Tibial artery (tissue), 4 donors: ENCODE measurements around the gene SERPINB6.
A peak's percentile ranks its signal among the peaks of the same experiment; 100 is the strongest.

Source experiments
- DNase-seq, 2 donors: peaks; one replicate each; pipeline ENCODE4 v3.0.0-alpha.2; 2019
- H3K27ac ChIP-seq, 2 donors: fragments of 200-600 bp; sonication (generic) in 1 of 2; 1 replicate in 1 of 2; 2 replicates in 1 of 2; pipeline ENCODE4 v1.5.1; 2018 to 2019; ENCODE audit warnings: mild to moderate bottlenecking in 1 of 2
- H3K27me3 ChIP-seq, 2 donors: fragments of 200-600 bp; sonication (generic) in 1 of 2; one replicate each; pipeline versions ENCODE4 v1.5.1 to v1.6.0; 2016 to 2019
- H3K36me3 ChIP-seq, 3 donors: fragments of 200-600 bp; sonication (generic) in 2 of 3; one replicate each; pipeline ENCODE4 v1.5.1; 2016 to 2019; ENCODE audit warnings: mild to moderate bottlenecking in 2 of 3
- H3K4me1 ChIP-seq, 4 donors: fragments of 200-600 bp; sonication (generic) in 2 of 4; 1 replicate in 3 of 4; 2 replicates in 1 of 4; pipeline ENCODE4 v1.5.1; 2016 to 2019
- H3K4me3 ChIP-seq, 2 donors: fragments of 200-600 bp; sonication (generic) in 1 of 2; 1 replicate in 1 of 2; 2 replicates in 1 of 2; pipeline ENCODE4 v1.5.1; 2018 to 2019; ENCODE audit warnings: mild to moderate bottlenecking in 2 of 2
- H3K9me3 ChIP-seq, 3 donors: fragments of 200-600 bp; sonication (generic) in 1 of 3; one replicate each; pipeline ENCODE4 v1.5.1; 2016 to 2019
- intact Hi-C: fragments of 100-400 bp; cut with DNase I; formaldehyde crosslinking; loops from one replicate; pipeline ENCODE4 v1.15.0; 2023; ENCODE audit warnings: low total_unique reads
- TF ChIP-seq, protein P1 (sequence below), 2 experiments: fragments of 200-600 bp in 1 of 2; fragments of 450-650 bp in 1 of 2; IDR thresholded peaks; one replicate each; pipeline ENCODE4 v1.5.1; 2017 to 2019; ENCODE audit warnings: antibody characterized with exemption in 2 of 2, mild to moderate bottlenecking in 1 of 2, moderate library complexity in 1 of 2

SERPINB6 gene

DNA sequence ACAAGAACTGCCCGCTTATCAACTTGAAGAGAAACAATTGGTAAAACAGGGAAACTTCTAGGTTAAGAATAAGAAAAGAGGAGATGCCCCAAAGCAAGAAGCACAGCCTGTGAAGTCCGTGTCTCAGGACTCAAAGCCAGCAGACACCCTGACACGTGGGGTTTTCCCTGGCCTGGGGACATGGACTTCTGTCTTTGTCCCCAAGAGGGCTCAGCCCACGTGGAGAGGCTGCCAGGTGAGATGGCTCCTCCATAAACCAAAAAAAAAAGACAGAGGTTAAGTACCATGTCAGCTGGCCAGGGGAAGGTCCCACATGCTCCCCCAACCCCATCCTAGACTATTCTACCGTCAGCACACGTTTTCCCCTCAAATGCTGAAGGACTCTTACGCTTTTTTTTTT, 9.9 kb downstream of the SERPINB6 start:
- TF ChIP-seq, protein P1, sequence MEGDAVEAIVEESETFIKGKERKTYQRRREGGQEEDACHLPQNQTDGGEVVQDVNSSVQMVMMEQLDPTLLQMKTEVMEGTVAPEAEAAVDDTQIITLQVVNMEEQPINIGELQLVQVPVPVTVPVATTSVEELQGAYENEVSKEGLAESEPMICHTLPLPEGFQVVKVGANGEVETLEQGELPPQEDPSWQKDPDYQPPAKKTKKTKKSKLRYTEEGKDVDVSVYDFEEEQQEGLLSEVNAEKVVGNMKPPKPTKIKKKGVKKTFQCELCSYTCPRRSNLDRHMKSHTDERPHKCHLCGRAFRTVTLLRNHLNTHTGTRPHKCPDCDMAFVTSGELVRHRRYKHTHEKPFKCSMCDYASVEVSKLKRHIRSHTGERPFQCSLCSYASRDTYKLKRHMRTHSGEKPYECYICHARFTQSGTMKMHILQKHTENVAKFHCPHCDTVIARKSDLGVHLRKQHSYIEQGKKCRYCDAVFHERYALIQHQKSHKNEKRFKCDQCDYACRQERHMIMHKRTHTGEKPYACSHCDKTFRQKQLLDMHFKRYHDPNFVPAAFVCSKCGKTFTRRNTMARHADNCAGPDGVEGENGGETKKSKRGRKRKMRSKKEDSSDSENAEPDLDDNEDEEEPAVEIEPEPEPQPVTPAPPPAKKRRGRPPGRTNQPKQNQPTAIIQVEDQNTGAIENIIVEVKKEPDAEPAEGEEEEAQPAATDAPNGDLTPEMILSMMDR (IDR thresholded peaks at IDR 0.05) = no peak
- peaks cover 0 to 20% (median 5%) of the 10 kb centered on the region in 3 donors for H3K36me3 ChIP-seq
- no peaks in the 10 kb centered on the region for H3K9me3 ChIP-seq
- H3K4me1 ChIP-seq = peaks cover 0 to 61% (median 32%) of the 10 kb centered on the region in 4 donors
- no peak for DNase-seq
- H3K4me3 ChIP-seq = no peak overlapping the region
- intact Hi-C loops = no loop called here
- peak overlapping the region; percentile 44 to 58 for H3K27ac ChIP-seq
- no peaks in the 10 kb centered on the region for H3K27me3 ChIP-seq

DNA sequence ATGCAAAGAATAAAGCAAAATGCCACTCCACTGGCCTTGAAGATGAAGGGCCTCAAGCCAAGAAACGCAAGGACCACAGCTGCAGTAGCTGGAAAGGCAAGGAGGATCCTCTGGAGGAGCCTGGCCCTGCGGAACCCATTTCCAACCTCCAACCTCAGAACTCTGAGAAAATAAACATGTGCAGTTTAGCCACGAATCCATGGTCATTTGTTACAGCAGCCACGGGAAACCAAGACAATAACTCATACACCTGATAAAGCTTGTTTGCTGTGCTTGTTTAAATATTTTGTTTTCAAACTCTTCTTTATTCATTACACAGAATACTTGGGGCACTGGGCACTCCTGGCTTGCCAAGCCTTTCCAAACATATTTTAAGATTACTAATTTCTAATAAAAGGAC, 10.4 kb downstream of the SERPINB6 start:
- H3K4me1 ChIP-seq = peaks cover 0 to 63% (median 33%) of the 10 kb centered on the region in 4 donors
- intact Hi-C loops = no loop called here
- H3K36me3 ChIP-seq = peaks cover 0 to 23% (median 11%) of the 10 kb centered on the region in 3 donors
- H3K27me3 ChIP-seq = no peaks in the 10 kb centered on the region
- H3K4me3 ChIP-seq = no peak overlapping the region
- H3K9me3 ChIP-seq = no peaks in the 10 kb centered on the region
- TF ChIP-seq, protein P1 (IDR thresholded peaks at IDR 0.05) = no peak
- no peak for DNase-seq
- peak overlapping the region; percentile 44 to 58 for H3K27ac ChIP-seq

DNA sequence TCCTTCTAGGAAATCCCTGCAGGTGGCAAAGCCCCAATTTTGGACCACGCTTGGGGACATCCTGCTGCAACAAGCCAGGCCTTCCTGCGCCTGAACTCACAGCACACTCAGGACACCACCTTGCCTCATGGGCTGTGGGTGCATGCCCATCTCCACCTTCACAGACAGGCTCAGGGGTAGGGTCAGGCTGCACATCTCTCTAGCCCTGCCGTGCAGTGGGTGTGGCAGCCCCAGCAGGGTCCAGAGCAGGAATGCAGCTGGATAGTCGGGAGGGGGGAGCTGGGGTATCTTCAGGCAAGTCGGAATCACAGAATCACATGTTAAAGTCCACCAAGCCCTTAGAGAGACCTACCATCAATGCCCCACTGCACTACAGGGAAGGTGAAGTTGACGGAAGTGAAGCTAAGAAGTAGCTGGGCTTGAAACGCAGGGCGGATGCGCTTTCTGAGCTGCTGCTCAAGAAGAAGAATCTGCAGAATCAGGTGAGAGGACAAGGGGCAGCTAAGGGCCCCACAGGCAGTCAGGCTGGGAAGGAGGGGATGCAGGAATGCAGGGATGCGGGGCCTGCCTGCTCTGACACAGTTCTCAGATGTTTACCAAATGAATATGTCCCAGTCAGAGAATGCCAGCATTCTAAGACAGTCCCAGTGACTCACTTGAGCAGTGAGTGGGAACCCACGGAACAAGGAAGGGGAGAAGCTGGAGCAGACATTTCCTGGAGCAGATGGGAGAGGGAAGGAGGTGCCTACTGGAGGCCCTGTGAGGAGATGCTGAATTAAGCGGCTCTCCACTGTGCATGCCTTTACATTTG, 11.3 kb downstream of the SERPINB6 start:
- H3K36me3 ChIP-seq = peaks cover 0 to 31% (median 12%) of the 10 kb centered on the region in 3 donors
- no peaks in the 10 kb centered on the region for H3K27me3 ChIP-seq
- no peak overlapping the region for H3K4me3 ChIP-seq
- no peak for DNase-seq
- TF ChIP-seq, protein P1 (IDR thresholded peaks at IDR 0.05) = no peak
- no peaks in the 10 kb centered on the region for H3K9me3 ChIP-seq
- H3K27ac ChIP-seq = peak overlapping the region; percentile 44 to 58
- peaks cover 0 to 63% (median 33%) of the 10 kb centered on the region in 4 donors for H3K4me1 ChIP-seq
- intact Hi-C loops = no loop called here

DNA sequence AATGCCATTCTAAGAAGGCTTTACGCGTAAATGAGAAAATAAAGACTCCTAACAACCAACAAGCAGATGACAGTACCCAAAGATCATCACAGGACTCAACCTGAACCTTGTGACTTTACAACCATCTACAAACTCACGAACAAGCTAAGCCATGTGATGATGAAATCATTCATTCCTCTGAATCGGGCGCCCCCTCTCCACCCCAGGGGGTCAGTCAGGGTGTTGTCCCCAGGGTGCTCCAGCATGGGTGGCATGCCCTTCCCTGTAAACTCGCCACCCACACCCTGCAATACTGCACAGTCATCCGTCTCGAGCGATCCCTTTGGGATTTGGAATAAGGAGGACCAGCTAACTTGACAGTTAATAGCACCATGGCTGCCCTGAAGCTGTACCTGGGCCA, 12.6 kb downstream of the SERPINB6 start:
- intact Hi-C loops = no loop called here
- Histone ChIP-seq H3K27me3 (no peaks in the 10 kb centered on the region), H3K4me1 (peaks cover 0 to 58% (median 33%) of the 10 kb centered on the region in 4 donors), H3K36me3 (peaks cover 0 to 39% (median 12%) of the 10 kb centered on the region in 3 donors), H3K9me3 (no peaks in the 10 kb centered on the region), H3K27ac (peak overlapping the region; percentile 23 to 58), H3K4me3 (no peak overlapping the region)
- no peak for DNase-seq
- TF ChIP-seq, protein P1 (IDR thresholded peaks at IDR 0.05) = no peak

DNA sequence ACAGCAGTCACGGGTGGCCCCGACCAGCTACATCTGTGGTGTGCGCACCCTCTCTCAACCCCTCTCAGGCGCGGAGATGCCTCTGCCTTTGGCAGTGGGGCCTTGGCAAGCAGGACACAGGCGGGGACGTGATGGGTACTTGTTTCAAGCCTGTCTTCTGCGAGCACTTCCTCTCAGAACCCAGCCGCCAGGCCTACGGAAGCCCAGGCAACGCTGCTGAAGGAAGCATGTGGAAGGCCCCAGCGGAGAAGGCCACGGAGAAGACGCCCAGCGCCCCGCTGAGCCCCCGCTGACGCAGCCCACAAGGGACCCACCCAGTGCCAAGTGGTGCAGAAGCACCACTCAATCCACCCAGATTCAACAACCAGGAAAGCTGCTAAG, 13.0 kb downstream of the SERPINB6 start:
- Histone ChIP-seq H3K4me3 (no peak overlapping the region), H3K4me1 (peaks cover 0 to 53% (median 33%) of the 10 kb centered on the region in 4 donors), H3K9me3 (no peaks in the 10 kb centered on the region), H3K27me3 (no peaks in the 10 kb centered on the region), H3K36me3 (peaks cover 0 to 39% (median 12%) of the 10 kb centered on the region in 3 donors), H3K27ac (peak overlapping the region; percentile 42 to 58)
- TF ChIP-seq, protein P1 (IDR thresholded peaks at IDR 0.05) = no peak
- DNase-seq = peak in 1 of 2 donors; percentile 63
- intact Hi-C loops = no loop called here
